Keratinocyte (primary cell): ENCODE results near the gene RAI1. TPM values are rescaled to one million over a fixed set of nuclear protein-coding genes. Genes with fewer than 3 reads are reported as not detected.

Source experiments
- DNase-seq: peaks from one replicate; pipeline ENCODE4 v3.0.0-alpha.2; 2011; ENCODE audit warnings: low read depth, missing footprints, low spot score
- FAIRE-seq: peaks from 2 replicates; lab custom pipeline; 2011; peaks lifted over from hg19 to GRCh38; lab: Jason Lieb, UNC
- H2AFZ ChIP-seq: 2 replicates; pipeline ENCODE4 v1.6.0; 2012; ENCODE audit warnings: low read length, control low read depth, inconsistent platforms; ENCODE audit not compliant: control insufficient read depth
- H3K27ac ChIP-seq: 2 replicates; pipeline ENCODE4 v1.5.1; 2011; ENCODE audit warnings: low read length; ENCODE audit not compliant: control insufficient read depth, insufficient read depth
- H3K27me3 ChIP-seq: 3 replicates; pipeline ENCODE4 v1.6.0; 2011; ENCODE audit warnings: low read length; ENCODE audit not compliant: control insufficient read depth, insufficient read depth; ENCODE audit errors: extremely low read depth
- H3K36me3 ChIP-seq, 2 experiments: 2 replicates in 1 of 2; 3 replicates in 1 of 2; pipeline ENCODE4 v1.5.1; 2011; ENCODE audit warnings: low read length in 2 of 2, mild to moderate bottlenecking in 1 of 2; ENCODE audit not compliant: control insufficient read depth in 2 of 2, insufficient read depth in 2 of 2; ENCODE audit errors: extremely low read depth in 1 of 2
- H3K4me1 ChIP-seq: 3 replicates; pipeline ENCODE4 v1.5.1; 2011; ENCODE audit warnings: low read length; ENCODE audit not compliant: control insufficient read depth, insufficient read depth; ENCODE audit errors: extremely low read depth
- H3K4me2 ChIP-seq: 3 replicates; pipeline ENCODE4 v1.6.0; 2011; ENCODE audit warnings: low read depth, low read length; ENCODE audit not compliant: control insufficient read depth, insufficient read depth; ENCODE audit errors: extremely low read depth
- H3K4me3 ChIP-seq, 3 experiments: fragments of 200-600 bp in 1 of 3; sonication (generic) in 1 of 3; 2 replicates in 2 of 3; 3 replicates in 1 of 3; pipeline ENCODE4 v1.5.1; 2011 to 2016; ENCODE audit warnings: low read length in 3 of 3, mild to moderate bottlenecking in 3 of 3, control low read depth in 2 of 3, inconsistent platforms in 1 of 3, low read depth in 1 of 3, mixed read lengths in 1 of 3, mixed run types in 1 of 3, moderate library complexity in 1 of 3; ENCODE audit not compliant: control insufficient read depth in 2 of 3, insufficient read depth in 2 of 3; ENCODE audit errors: extremely low read depth in 1 of 3
- H3K79me2 ChIP-seq: 2 replicates; pipeline ENCODE4 v1.6.0; 2012; ENCODE audit warnings: low read length; ENCODE audit not compliant: control insufficient read depth, insufficient read depth
- H3K9ac ChIP-seq: 3 replicates; pipeline ENCODE4 v1.6.0; 2011; ENCODE audit warnings: low read length; ENCODE audit not compliant: control insufficient read depth, insufficient read depth; ENCODE audit errors: extremely low read depth
- H3K9me1 ChIP-seq: 3 replicates; pipeline ENCODE4 v1.6.0; 2011; ENCODE audit warnings: low read length; ENCODE audit not compliant: control insufficient read depth, insufficient read depth; ENCODE audit errors: extremely low read depth
- H3K9me3 ChIP-seq: 2 replicates; pipeline ENCODE4 v1.5.1; 2012; ENCODE audit warnings: low read depth, low read length; ENCODE audit not compliant: control insufficient read depth
- H4K20me1 ChIP-seq: 3 replicates; pipeline ENCODE4 v1.6.0; 2011; ENCODE audit warnings: low read length; ENCODE audit not compliant: control insufficient read depth, insufficient read depth; ENCODE audit errors: extremely low read depth
- CTCF ChIP-seq, 3 experiments: IDR thresholded peaks in 1 of 3; conservative IDR thresholded peaks in 1 of 3; optimal IDR thresholded peaks in 1 of 3; 2 replicates in 2 of 3; 3 replicates in 1 of 3; pipeline versions ENCODE3 to v1.5.1; 2011; ENCODE audit warnings: low read length in 3 of 3, mild to moderate bottlenecking in 3 of 3, moderate library complexity in 2 of 3, control low read depth in 1 of 3, inconsistent platforms in 1 of 3; ENCODE audit not compliant: insufficient read depth in 2 of 3; ENCODE audit errors: extremely low read depth in 1 of 3
- EZH2 ChIP-seq: IDR thresholded peaks from one replicate; pipeline ENCODE4 v1.6.1; 2012; ENCODE audit warnings: inconsistent platforms, mild to moderate bottlenecking, low read length, moderate library complexity
- dilution Hi-C: fragments of 300-500 bp; cut with MboI; formaldehyde crosslinking; loops from one replicate; pipeline ENCODE4 v1.7.0; 2020; ENCODE audit warnings: low sequenced_read_pairs; ENCODE audit not compliant: extremely low pct_ligation_motif_present
- polyA plus RNA-seq, 5 experiments: library from polyadenylated mRNA; depleted of rRNA in 3 of 5; stranded (reverse) in 3 of 5; stranded (forward) in 1 of 5; unstranded in 1 of 5; fragments of >200 nt; gene quantifications; 1 replicate in 1 of 5; 2 replicates in 3 of 5; 3 replicates in 1 of 5; pipeline versions ENCODE4 v1.2.1 to v1.2.3, GENCODE V29; 2011 to 2012; ENCODE audit warnings: missing spikeins in 2 of 5, low read depth in 1 of 5, low replicate concordance in 1 of 5

RAI1 gene
- polyA plus RNA-seq, 1 donor (not counting 4 experiments of a cell fraction or from before 2014, with no cell fraction given), result 2.6 TPM

GRCh38 chr17:17763734-17764133 is 82.5 kb downstream of the RAI1 start:
- FAIRE-seq, result no peak
- no peak overlapping the region for H3K4me3 ChIP-seq
- H3K27ac ChIP-seq, result no peak overlapping the region
- H3K9me3 ChIP-seq, result no peaks in the 10 kb centered on the region
- no peak overlapping the region for H3K9ac ChIP-seq
- no peak overlapping the region for H2AFZ ChIP-seq
- H3K4me2 ChIP-seq, result no peak overlapping the region
- dilution Hi-C loops, result no loop called here
- peaks cover 53% of the 10 kb centered on the region for H3K79me2 ChIP-seq
- no peak for DNase-seq
- H3K4me1 ChIP-seq, result peaks cover 20% of the 10 kb centered on the region
- peaks cover 3 to 13% of the 10 kb centered on the region in 2 experiments for H3K36me3 ChIP-seq
- TF ChIP-seq EZH2 (no peak), CTCF (optimal IDR thresholded peaks at IDR 0.05 in 1 of 3, IDR thresholded peaks at IDR 0.05 in 1 of 3, conservative IDR thresholded peaks at IDR 0.05 in 1 of 3; ENCODE audit: extremely low read depth in 1 of 3, insufficient read depth in 2 of 3, low read length in 3 of 3) (no peak)
- H3K27me3 ChIP-seq, result no peaks in the 10 kb centered on the region
- H3K9me1 ChIP-seq, result no peaks in the 10 kb centered on the region
- H4K20me1 ChIP-seq, result no peaks in the 10 kb centered on the region

GRCh38 chr17:17765359-17766076 is 84.3 kb downstream of the RAI1 start:
- peak; percentile 95 for FAIRE-seq

More at GRCh38 chr17:17765359-17766076, 84.3 kb downstream of the RAI1 start:
- Histone ChIP-seq H3K27ac (peak overlapping the region; percentile 91), H3K4me1 (peaks cover 20% of the 10 kb centered on the region), H3K79me2 (peaks cover 52% of the 10 kb centered on the region), H3K4me3 (no peak overlapping the region), H3K9me3 (no peaks in the 10 kb centered on the region), H3K27me3 (no peaks in the 10 kb centered on the region), H3K36me3 (peaks cover 0 to 6% of the 10 kb centered on the region in 2 experiments), H3K9ac (peak overlapping the region; percentile 75), H2AFZ (no peak overlapping the region), H4K20me1 (no peaks in the 10 kb centered on the region), H3K4me2 (peak overlapping the region; percentile 29), H3K9me1 (no peaks in the 10 kb centered on the region)
- peak in 1 of 3 experiments; percentile 15 for TF ChIP-seq CTCF (optimal IDR thresholded peaks at IDR 0.05 in 1 of 3, IDR thresholded peaks at IDR 0.05 in 1 of 3, conservative IDR thresholded peaks at IDR 0.05 in 1 of 3; ENCODE audit: extremely low read depth in 1 of 3, insufficient read depth in 2 of 3, low read length in 3 of 3)
- no peak for TF ChIP-seq EZH2
- dilution Hi-C loops, result no loop called here
- DNase-seq, result peak; percentile 70
